ENCODE results near the gene ATAD3B. TPM values are rescaled to one million over a fixed set of nuclear protein-coding genes. Genes with fewer than 3 reads are reported as not detected.
"Not testable (repeated sequence)": the region's sequence is repeated elsewhere in the genome, so short reads cannot be mapped to it uniquely, and the experiment has no call there.

The ATAD3B gene
- polyA plus RNA-seq, 1 donor, result 12.0 TPM

DNA sequence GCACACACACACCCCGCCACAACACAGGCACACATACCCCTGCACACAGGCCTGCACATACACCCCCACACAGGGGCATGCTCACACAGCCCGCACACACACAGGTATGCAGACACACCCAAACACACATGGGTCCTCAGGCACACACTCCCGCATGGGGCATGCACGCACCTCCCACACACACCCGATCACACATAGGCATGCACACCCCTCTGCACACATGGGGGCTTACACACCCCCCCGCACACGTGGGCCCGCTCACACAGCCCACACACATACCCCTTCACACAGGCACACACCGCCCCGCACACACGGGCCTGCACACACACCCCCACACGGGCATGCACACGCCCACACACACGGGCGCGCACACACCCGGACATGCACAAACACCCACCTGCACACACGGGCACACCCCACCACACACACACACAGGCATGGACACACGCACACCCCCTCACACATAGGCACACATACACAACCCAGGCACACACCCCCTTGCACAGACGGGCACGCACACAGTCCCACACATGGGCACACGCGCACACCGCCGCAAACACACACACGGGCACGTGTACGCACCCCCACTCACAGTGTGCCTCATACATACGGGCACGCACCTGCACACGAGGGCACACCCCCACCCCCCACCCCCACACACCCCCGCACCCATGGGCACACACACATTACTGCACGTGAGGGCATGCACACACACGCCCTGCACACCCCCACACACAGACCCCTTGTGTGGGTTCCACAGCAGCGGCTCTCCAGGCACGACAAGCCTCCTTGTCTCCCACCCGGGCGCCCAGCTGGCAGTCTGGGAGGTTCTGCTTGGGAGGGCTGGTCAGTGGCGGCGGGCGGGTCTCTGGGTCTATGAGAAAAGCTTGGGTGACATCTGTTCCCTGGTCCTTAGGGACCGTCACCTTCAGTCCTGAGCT is 8.3 kb downstream of the ATAD3B start:
- no peak for DNase-seq (ENCODE audit: low read depth)

DNA sequence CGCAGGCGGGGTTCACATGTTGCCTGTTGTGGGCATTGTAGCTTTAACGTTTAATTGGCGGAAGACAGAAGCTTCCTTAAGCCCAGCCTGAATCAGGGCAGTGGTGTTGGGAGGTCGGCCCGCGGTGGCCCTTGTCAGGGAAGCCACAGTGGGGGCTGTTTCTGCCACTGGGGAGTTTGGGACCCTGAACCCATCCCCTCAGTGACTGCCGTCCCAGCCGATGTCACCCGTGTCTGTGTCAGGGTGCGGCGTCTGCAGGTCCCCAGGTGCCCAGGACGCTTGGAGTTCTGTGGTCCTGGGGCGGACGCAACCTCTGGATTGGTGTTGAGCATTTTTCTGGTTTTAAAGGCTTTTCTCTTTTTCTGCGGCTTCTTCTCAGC is 8.9 kb downstream of the ATAD3B start:
- DNase-seq (ENCODE audit: low read depth), result not testable (repeated sequence)

- DNase-seq (ENCODE audit: low read depth), result not testable (repeated sequence)
These were observed 10.2 kb downstream of the ATAD3B start for GRCh38 chr1:1481811-1482210.

GRCh38 chr1:1482856-1483255 is 11.3 kb downstream of the ATAD3B start:
- DNase-seq (ENCODE audit: low read depth), result no peak

GRCh38 chr1:1483714-1484113 is 12.1 kb downstream of the ATAD3B start:
- no peak for DNase-seq (ENCODE audit: low read depth)

- not testable (repeated sequence) for DNase-seq (ENCODE audit: low read depth)
These were observed 13.6 kb downstream of the ATAD3B start for GRCh38 chr1:1484976-1485750.

GRCh38 chr1:1485755-1486317 is 14.3 kb downstream of the ATAD3B start:
- DNase-seq (ENCODE audit: low read depth), result not testable (repeated sequence)

DNA sequence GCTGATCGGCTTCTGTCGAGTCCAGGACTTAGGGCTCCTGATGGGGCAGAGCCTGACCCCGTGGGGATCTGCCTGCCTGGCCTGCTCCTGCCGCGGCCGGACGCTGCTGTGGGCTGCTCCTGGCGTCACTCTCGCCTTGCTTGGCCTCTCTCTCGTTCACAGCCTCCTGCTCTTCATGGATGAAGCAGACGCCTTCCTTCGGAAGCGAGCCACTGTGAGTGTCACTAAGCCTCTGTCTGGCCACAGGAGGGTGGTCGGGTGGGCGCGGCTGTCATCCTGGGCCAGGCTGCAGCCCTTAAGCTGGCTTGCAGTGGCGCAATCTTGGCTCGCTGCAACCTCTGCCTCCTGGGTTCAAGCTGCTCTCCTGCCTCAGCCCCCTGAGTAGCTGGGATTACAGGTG is 16.1 kb downstream of the ATAD3B start:
- no peak for DNase-seq (ENCODE audit: low read depth)

- DNase-seq (ENCODE audit: low read depth), result no peak
These were observed 17.7 kb downstream of the ATAD3B start for GRCh38 chr1:1489231-1489630.

GRCh38 chr1:1489861-1490260 is 18.3 kb downstream of the ATAD3B start:
- DNase-seq (ENCODE audit: low read depth), result no peak

DNA sequence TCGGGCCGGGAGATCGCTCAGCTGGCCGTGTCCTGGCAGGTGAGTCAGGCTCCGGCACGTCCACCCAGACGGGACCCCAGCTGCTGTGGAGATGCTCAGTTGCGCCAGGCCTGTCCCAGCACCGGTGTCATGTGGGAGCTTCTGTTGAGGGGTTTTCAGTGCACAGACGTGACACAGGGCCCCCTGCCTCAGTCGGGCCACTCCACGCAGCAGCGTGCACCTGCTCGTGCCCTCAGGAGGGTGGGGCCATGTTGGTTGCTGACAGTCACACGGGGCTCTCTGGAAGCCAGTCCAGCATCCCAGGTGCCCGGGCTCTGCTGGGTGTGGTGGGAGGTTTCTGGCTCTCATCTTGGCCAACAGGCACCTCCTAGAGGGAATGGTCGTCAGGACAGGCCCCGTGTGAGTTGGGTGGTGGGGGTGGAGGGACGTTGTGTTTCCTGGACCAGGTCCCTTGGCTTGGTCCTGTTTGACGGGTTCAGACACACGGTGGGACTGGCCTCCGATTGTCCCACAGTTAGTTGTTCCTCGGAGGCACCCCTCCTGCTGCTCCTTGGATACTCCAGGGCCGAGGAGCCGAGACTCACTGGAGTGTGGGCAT is 19.2 kb downstream of the ATAD3B start:
- no peak for DNase-seq (ENCODE audit: low read depth)

GRCh38 chr1:1491601-1492000 is 20.0 kb downstream of the ATAD3B start:
- DNase-seq (ENCODE audit: low read depth), result no peak

GRCh38 chr1:1494311-1494710 is 22.7 kb downstream of the ATAD3B start:
- not testable (repeated sequence) for DNase-seq (ENCODE audit: low read depth)

GRCh38 chr1:1495461-1495975 is 24.0 kb downstream of the ATAD3B start:
- not testable (repeated sequence) for DNase-seq (ENCODE audit: low read depth)

DNA sequence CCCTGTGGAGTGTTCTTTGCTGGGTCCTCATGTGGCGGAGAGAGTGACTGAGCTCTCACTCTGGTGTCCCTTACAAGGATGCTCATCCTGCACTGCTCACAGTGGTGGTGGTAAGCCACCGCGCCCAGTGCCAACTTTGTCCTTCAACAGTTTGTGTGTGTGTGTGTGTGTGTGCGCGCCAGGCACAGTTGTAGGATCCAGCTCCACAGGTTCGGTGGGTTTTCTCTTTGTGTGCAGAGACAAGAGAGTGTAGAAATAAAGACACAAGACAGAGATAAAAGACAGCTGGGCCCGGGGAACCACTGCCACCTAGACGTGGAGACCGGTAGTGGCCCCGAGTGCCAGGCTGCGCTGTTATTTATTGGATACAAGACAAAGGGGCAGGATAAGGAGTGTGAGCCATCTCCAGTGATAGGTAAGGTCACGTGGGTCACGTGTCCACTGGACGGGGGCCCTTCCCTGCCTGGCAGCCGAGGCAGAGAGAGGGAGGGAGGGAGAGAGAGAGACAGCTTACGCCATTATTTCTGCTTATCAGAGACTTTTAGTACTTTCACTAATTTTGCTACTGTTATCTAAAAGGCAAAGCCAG is 33.3 kb downstream of the ATAD3B start:
- not testable (repeated sequence) for DNase-seq (ENCODE audit: low read depth)

DNA sequence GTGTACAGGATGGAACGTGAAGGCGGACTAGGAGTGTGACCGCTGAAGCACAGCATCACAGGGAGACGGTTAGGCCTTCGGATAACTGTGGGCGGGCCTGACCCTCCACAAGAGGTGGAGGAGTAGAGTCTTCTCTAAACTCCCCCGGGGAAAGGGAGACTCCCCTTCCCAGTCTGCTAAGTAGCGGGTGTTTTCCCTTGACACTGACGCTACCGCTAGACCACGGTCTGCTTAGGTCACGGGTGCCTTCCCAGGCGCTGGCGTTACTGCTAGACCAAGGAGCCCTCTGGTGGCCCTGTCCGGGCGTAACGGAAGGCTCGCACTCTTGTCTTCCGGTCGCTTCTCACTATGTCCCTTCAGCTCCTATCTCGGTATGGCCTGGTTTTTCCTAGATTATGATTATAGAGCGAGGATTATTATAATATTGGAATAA is 33.8 kb downstream of the ATAD3B start:
- peak; percentile 6 for DNase-seq (ENCODE audit: low read depth)

DNA sequence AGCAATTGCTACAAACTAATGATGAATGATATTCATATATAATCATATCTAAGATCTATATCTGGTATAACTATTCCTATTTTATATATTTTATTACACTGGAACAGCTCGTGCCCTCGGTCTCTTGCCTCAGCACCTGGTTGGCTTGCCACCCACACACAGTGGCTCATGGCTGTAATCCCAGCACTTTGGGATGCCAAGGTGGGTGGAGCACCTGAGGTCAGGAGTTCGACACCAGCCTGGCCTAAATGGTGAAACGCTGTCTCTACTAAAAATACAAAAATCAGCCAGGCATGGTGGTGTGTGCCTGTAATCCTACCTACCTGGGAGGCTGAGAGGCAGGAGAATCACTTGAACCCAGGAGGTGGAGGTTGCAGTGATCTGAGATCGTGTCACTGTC is 34.2 kb downstream of the ATAD3B start:
- not testable (repeated sequence) for DNase-seq (ENCODE audit: low read depth)

- DNase-seq (ENCODE audit: low read depth), result no peak
These were observed 35.7 kb downstream of the ATAD3B start for GRCh38 chr1:1507305-1507704.

DNA sequence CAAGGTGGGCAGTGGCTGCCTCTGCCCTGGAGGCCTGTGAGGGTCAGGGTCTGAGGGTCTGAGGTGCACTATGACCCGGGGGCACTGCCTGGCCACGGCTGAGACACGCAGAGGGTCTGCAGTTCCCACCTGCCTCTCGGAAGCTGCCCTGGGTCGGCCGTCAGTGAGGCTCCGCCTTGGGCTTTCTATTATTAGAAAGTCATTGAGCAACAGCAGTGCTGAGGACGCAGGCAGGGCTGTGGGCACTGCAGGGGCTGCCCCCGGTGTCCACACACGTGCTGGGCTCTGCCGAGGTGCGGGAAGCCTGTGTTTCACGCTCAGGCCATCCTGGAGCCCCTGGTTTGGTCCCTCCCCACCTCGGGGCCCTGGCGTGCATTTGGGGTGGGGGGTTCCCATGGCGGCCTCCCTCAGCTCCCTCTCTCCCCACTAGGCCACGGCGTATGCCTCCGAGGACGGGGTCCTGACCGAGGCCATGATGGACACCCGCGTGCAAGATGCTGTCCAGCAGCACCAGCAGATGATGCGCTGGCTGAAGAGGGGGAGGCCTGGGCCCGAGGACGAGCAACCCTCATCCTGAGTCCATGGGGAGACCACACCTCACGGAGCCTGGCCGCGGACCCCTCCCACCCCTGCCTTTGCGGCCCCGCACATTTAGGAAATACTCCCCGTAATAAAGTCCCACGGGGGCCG is 37.4 kb downstream of the ATAD3B start:
- DNase-seq (ENCODE audit: low read depth), result not testable (repeated sequence)

DNA sequence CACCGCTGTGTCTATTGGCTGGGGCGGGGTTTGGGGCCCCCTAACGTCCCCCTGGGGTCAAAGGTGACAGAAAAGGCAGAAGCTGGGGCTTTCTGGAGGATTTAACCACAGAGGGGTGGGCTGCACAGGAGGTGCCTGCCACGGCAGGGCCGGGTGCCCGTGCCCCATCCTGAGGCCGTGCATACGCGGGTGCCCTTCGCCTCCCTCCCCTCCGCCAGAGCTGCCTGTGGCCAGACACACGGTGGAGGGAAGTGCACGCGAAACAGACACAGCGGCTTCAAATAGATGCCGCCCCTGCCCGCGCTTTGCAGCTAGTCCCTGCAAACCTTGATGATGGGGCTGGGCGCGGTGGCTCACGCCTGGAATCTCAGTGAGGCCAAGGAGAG is 37.9 kb downstream of the ATAD3B start:
- DNase-seq (ENCODE audit: low read depth), result not testable (repeated sequence)

All from forelimb muscle (tissue), 1 donor.